Aorta (tissue), 5 donors: ENCODE measurements around the gene OSBPL2. TPM values are rescaled to one million over a fixed set of nuclear protein-coding genes. Genes with fewer than 3 reads are reported as not detected.
A peak's percentile ranks its signal among the peaks of the same experiment; 100 is the strongest.

ENCODE experiments used
- ATAC-seq: fragments of 200-7000 bp; cut with Tn5 transposase; one replicate; pipeline ENCODE4 v1.9.1; 2022; ENCODE audit warnings: moderate library complexity; ENCODE audit not compliant: low FRiP score
- DNase-seq, 2 donors: peaks; one replicate each; pipeline ENCODE4 v3.0.0-alpha.2; 2020
- H3K27ac ChIP-seq, 2 donors: one replicate each; pipeline ENCODE4 v1.5.1; 2013; ENCODE audit warnings: low read length in 2 of 2, mild to moderate bottlenecking in 2 of 2, moderate library complexity in 2 of 2, control low read depth in 1 of 2, inconsistent platforms in 1 of 2, low read depth in 1 of 2
- H3K27me3 ChIP-seq, 2 donors: one replicate each; pipeline ENCODE4 v1.6.1; 2013; ENCODE audit warnings: control low read depth in 1 of 2, low read length in 1 of 2, mild to moderate bottlenecking in 1 of 2, moderate library complexity in 1 of 2; ENCODE audit not compliant: insufficient read depth in 2 of 2, control insufficient read depth in 1 of 2
- H3K36me3 ChIP-seq, 2 donors: one replicate each; pipeline ENCODE4 v1.6.1; 2013; ENCODE audit warnings: control low read depth in 1 of 2, low read length in 1 of 2, mild to moderate bottlenecking in 1 of 2; ENCODE audit not compliant: insufficient read depth in 2 of 2, control insufficient read depth in 1 of 2
- H3K4me1 ChIP-seq, 2 donors: one replicate each; pipeline ENCODE4 v1.6.1; 2013; ENCODE audit warnings: low read length in 2 of 2, control low read depth in 1 of 2, mild to moderate bottlenecking in 1 of 2, moderate library complexity in 1 of 2; ENCODE audit not compliant: insufficient read depth in 2 of 2, control insufficient read depth in 1 of 2
- H3K4me3 ChIP-seq, 2 donors: one replicate each; pipeline ENCODE4 v1.5.1; 2013; ENCODE audit warnings: low read length in 2 of 2, control low read depth in 1 of 2, mild to moderate bottlenecking in 1 of 2
- H3K9me3 ChIP-seq: one replicate; pipeline ENCODE4 v1.6.1; 2013; ENCODE audit warnings: mild to moderate bottlenecking, low read length; ENCODE audit not compliant: control insufficient read depth
- WGBS, 2 donors: extraction: QIAGEN DNeasy Blood & Tissue Kit; methylation state at CpG; one replicate each; pipeline ENCODE4 v1.1.7; 2013; 5-methylcytosine and 5-hydroxymethylcytosine counted together
- intact Hi-C, 2 donors: fragments of 100-400 bp; cut with DNase I; formaldehyde crosslinking; loops; one replicate each; pipeline versions ENCODE4 v1.14.2 to v1.15.0; 2022
- polyA plus RNA-seq, 2 donors: library from polyadenylated mRNA; stranded (reverse); fragments of 200-250 nt; gene quantifications; one replicate each; pipeline ENCODE4 v1.2.3, GENCODE V29; 2013
- total RNA-seq, 2 donors: library from RNA; stranded (reverse); fragmentation: NEBNext Ultra II Directional; extraction: Animal tissue kit (Norgen Biotek cat#: 25700); gene quantifications; one replicate each; pipeline ENCODE4 v1.2.1, GENCODE V29; 2021
- donor health status: healthy with polysubstance abuse.
- donor health status: Bipolar disorder and iron deficiency.
- donor health status: DM: no; HTN: no; CAD: no.
- donor health status: DM: no; HTN: no; CAD: no.
- donor health status: DM: yes; HTN: yes; CAD: no.

OSBPL2 gene
- total and polyA plus RNA-seq, 4 donors: 16.2 to 71.3 (median 42.9) TPM

DNA sequence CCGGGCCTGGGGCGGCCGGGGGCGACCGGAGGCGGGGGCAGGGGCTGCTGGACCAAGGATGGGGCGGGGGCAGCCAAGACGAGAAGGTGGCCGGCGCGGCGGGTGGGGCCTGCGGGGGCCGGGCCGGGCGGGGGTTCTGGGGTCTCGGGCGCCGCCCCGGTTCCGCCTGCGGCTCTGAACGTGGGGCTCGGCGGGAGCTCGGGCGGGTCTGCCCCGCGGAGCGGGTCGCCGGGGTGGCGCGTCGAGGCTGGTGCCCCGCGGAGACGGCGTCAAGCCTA, 64.7 kb downstream of the OSBPL2 start:
- 0 to 1% methylated on average over 14 to 39 of the region's 39 CpGs for WGBS, 2 donors
- Histone ChIP-seq H3K9me3 (no peaks in the 10 kb centered on the region), H3K4me1 (no peaks in the 10 kb centered on the region), H3K27me3 (no peaks in the 10 kb centered on the region), H3K4me3 (peak overlapping the region; percentile 86 to 87), H3K27ac (peak overlapping the region; percentile 4 to 47), H3K36me3 (peaks cover 0 to 7% of the 10 kb centered on the region in 2 donors)
- no peak for DNase-seq
- intact Hi-C loops: loop anchor here in 1 of 2 donors (2.0 to 10.0 kb wide), 3 partner anchors 50 to 492 kb away; partner anchors contain the start of gene MRGBP
- ATAC-seq: no peak

- Histone ChIP-seq H3K9me3 (no peaks in the 10 kb centered on the region), H3K36me3 (peaks cover 0 to 7% of the 10 kb centered on the region in 2 donors), H3K27me3 (no peaks in the 10 kb centered on the region), H3K4me3 (peak overlapping the region; percentile 86 to 87), H3K27ac (peak overlapping the region; percentile 13 to 47), H3K4me1 (no peaks in the 10 kb centered on the region)
- intact Hi-C loops: loop anchor here in 1 of 2 donors (2.0 to 10.0 kb wide), 3 partner anchors 49 to 491 kb away; partner anchors contain the start of gene MRGBP
- WGBS, 2 donors: 1 to 2% methylated on average over 58 to 66 of the region's 66 CpGs
- peak in 1 of 2 donors; percentile 83 for DNase-seq
- no peak for ATAC-seq
These were observed 65.3 kb downstream of the OSBPL2 start for GRCh38 chr20:62303340-62304226.

DNA sequence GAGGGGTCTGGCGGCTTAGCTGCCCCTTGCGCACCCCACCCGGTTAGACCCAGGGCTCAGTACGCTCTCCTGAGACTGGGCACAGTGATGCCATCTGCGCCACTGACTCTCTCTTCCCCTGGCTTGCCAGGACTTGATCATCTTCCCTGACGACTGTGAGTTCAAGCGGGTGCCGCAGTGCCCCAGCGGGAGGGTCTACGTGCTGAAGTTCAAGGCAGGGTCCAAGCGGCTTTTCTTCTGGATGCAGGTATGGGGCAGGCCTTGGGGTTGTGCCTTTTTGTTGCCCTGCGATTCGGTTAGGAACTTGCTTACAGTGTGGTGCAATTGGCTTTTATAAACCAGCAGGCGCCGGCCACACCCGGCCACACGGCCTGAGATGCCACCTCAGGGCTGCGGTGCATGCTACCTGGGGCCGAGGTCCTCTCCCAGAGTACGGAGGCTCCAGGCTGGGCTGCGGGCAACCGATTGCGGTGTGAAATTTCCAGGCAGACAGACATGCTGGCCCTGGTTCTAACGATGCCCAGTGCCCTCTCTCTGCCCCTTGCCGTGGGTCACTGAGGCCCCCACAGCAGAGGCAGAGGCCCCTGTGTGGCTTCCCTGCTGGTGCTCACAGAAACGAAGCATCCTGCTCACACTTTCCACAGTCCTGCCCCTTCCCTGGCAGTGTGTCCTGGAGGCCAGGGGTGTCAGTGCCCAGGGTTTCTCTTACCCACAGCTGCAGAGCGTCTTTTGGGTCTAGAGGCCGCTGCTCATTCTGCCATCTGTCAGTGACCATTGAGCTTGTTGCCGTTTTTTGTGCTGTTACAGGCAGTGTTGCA, 66.2 kb downstream of the OSBPL2 start:
- Histone ChIP-seq H3K9me3 (no peaks in the 10 kb centered on the region), H3K27ac (peak overlapping the region in 1 of 2 donors; percentile 2), H3K4me1 (no peaks in the 10 kb centered on the region), H3K4me3 (no peak overlapping the region), H3K36me3 (peaks cover 0 to 7% of the 10 kb centered on the region in 2 donors), H3K27me3 (no peaks in the 10 kb centered on the region)
- no peak for ATAC-seq
- intact Hi-C loops: loop anchor here in 1 of 2 donors (10.0 kb wide), 1 partner anchor 490 kb away; the partner anchor contains the start of gene MRGBP
- no peak for DNase-seq
- 69 to 74% methylated on average over 27 to 29 of the region's 29 CpGs for WGBS, 2 donors

DNA sequence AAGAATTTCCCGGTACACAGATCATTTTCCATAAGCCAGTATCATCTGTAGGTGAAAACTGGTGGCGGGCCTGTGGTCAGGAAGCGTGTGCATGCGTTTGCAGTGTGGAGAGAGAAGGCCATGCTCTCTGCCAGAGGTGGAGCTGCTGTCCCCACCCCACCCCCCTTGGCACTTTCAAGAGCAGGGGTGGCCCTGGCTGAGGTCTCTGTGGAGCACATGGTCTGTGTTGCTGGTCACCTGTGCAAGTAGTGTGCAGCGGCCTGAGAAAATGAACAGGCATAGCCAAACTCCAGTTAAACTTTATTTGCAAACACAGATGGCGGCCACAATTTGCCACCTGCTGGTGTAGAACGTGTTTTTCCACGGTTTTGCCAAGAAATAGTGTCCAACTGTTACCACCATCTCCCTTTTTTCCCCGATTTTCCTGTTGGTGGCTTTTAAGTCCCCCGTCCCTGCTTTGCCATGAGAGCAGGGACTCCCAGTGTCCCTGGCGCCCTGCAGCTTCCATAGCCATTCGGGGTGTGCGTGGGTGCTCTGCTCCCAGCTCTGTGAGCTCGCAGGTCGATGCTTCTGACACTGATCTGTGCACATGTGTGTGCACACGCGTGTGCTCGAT, 66.9 kb downstream of the OSBPL2 start:
- H3K4me1 ChIP-seq: no peaks in the 10 kb centered on the region
- WGBS, 2 donors: 76 to 77% methylated on average over 18 of the region's 18 CpGs
- H3K27ac ChIP-seq: no peak overlapping the region
- ATAC-seq (no peak), DNase-seq (no peak)
- H3K27me3 ChIP-seq: no peaks in the 10 kb centered on the region
- intact Hi-C loops: loop anchor here in 1 of 2 donors (10.0 kb wide), 1 partner anchor 490 kb away; the partner anchor contains the start of gene MRGBP
- no peaks in the 10 kb centered on the region for H3K9me3 ChIP-seq
- H3K36me3 ChIP-seq: peaks cover 0 to 7% of the 10 kb centered on the region in 2 donors
- H3K4me3 ChIP-seq: no peak overlapping the region

DNA sequence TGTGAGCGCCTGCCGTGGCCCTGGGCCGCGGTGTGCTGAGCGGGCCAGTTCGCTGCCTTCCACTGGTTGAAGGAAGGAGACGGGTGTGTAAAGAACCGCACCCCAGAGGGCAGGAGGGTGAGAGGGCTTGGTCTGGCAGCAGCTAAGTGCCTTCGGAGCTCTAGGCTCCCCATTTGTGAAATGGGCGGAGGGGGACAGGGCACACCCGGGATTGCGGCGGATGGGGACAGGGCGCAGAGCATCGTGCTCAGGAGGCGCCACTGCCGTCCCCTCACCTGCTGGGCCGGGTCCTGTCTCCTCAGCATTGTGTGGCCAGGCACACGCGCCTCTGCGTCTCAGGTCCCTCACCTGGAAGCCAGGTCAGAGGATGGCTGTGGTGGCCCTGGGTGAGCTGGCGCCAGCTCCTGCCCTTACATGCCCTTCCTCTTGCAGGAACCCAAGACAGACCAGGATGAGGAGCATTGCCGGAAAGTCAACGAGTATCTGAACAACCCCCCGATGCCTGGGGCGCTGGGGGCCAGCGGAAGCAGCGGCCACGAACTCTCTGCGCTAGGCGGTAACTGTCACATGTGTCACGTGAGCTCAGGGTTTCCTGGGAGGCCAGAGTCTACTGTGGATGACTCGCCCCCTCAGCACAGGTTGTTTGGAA, 67.6 kb downstream of the OSBPL2 start:
- Histone ChIP-seq H3K27me3 (no peaks in the 10 kb centered on the region), H3K4me3 (no peak overlapping the region), H3K4me1 (no peaks in the 10 kb centered on the region), H3K27ac (no peak overlapping the region), H3K9me3 (no peaks in the 10 kb centered on the region), H3K36me3 (peaks cover 0 to 9% of the 10 kb centered on the region in 2 donors)
- intact Hi-C loops: loop anchor here in 1 of 2 donors (10.0 kb wide), 1 partner anchor 489 kb away; the partner anchor contains the start of gene MRGBP
- ATAC-seq (no peak), DNase-seq (no peak)
- WGBS, 2 donors: 83 to 86% methylated on average over 32 to 33 of the region's 33 CpGs

- H3K36me3 ChIP-seq: peaks cover 0 to 10% of the 10 kb centered on the region in 2 donors
- intact Hi-C loops: loop anchor here in 1 of 2 donors (10.0 kb wide), 1 partner anchor 488 kb away; the partner anchor contains the start of gene MRGBP
- ATAC-seq (no peak), DNase-seq (no peak)
- H3K4me1 ChIP-seq: no peaks in the 10 kb centered on the region
- H3K27ac ChIP-seq: no peak overlapping the region
- H3K4me3 ChIP-seq: no peak overlapping the region
- no peaks in the 10 kb centered on the region for H3K9me3 ChIP-seq
- WGBS, 2 donors: 84 to 86% methylated on average over 27 of the region's 27 CpGs
- H3K27me3 ChIP-seq: no peaks in the 10 kb centered on the region
These were observed 68.3 kb downstream of the OSBPL2 start for GRCh38 chr20:62306414-62307187.

GRCh38 chr20:62307226-62308101, 69.1 kb downstream of the OSBPL2 start:
- intact Hi-C loops: loop anchor here in 1 of 2 donors (10.0 kb wide), 1 partner anchor 487 kb away; the partner anchor contains the start of gene MRGBP
- Histone ChIP-seq H3K4me1 (no peaks in the 10 kb centered on the region), H3K27ac (no peak overlapping the region), H3K36me3 (peaks cover 0 to 10% of the 10 kb centered on the region in 2 donors), H3K27me3 (no peaks in the 10 kb centered on the region), H3K9me3 (no peaks in the 10 kb centered on the region), H3K4me3 (no peak overlapping the region)
- no peak for DNase-seq
- no peak for ATAC-seq
- WGBS, 2 donors: 67 to 69% methylated on average over 42 of the region's 42 CpGs
